DLD1 (cell line): ENCODE measurements around the gene TPH2.

Experiments used
- in situ Hi-C: cut with HindIII; loops from 2 replicates; pipeline ENCODE4 v1.10.0; 2017; ENCODE audit warnings: low sequenced_read_pairs

TPH2 gene

DNA sequence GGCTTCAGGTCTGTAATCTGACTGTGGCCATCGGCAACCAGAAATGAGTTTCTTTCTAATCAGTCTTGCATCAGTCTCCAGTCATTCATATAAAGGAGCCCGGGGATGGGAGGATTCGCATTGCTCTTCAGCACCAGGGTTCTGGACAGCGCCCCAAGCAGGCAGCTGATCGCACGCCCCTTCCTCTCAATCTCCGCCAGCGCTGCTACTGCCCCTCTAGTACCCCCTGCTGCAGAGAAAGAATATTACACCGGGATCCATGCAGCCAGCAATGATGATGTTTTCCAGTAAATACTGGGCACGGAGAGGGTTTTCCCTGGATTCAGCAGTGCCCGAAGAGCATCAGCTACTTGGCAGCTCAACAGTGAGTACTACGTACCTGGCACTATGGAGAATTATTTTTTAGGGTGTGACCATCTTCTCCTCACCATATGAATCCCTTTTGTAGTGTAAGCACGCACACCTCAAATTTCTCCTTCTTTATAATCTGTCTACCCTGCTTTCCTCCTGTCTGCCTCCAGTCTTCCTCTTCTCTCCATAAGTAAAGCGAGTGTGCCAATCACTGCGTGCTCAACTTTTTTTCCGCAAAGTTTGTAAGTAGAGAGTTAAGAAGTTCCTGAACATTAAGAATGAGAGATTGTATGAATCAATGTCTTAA is at the start of gene TPH2:
TSS of gene TPH2 (plus strand) at position 118 of the 658 bp plus-strand sequence. CDS start at position 260, 142 bp downstream.
- in situ Hi-C loops: no loop called here

GRCh38 chr12:71890475-71890874 is 48.2 kb upstream of the TPH2 start:
- in situ Hi-C loops: no loop called here

DNA sequence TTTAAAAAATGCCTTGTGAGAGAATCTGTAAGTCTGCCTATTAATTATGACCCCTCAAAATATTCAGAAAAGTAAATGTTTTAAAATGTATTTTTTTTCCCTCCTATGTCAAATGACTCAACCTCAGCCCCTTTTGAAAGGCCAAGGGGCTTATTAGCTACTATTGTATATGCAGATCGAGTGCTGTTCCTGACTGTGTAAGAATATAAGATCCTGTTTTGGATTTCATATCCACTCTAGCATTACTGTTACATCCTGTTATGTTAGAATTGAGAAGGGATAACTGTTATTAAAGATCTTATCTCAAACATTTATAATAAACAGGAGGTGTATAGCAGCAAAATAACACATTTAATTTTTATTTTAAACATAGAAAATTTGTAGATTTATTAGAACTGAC is 46.6 kb upstream of the TPH2 start:
- in situ Hi-C loops: no loop called here

DNA sequence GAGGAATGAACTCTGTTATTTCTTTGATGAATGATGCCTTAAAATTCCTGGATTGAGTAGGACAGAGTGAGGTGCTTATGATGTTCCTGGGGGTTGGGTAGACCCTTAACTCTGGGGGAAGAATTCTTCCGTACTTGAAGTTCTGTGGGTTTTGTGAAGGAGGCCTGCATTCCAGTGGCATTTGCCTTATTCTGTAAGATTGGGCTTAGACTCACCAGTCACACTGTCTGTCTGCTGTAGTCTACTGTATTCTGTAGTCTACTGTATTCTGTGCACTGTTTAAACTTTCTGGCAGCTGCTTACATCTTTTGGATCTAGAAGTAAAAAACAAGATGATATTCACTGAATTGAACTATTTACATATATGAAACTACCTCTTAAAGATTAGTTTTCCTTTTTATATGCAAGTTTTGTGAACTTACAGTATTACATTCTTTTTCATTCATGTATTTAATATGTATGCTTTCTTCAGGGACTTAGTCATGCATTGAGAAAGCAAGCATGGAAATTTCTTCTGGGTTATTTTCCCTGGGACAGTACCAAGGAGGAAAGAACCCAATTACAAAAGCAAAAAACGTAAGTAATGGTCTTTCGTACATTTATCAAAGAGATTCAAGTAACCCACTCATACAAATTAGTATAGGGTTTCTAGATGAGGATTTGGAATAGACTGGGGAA is 42.3 kb upstream of the TPH2 start:
- in situ Hi-C loops: no loop called here

- in situ Hi-C loops: no loop called here
Observed at GRCh38 chr12:71900091-71900490, 38.6 kb upstream of the TPH2 start.

DNA sequence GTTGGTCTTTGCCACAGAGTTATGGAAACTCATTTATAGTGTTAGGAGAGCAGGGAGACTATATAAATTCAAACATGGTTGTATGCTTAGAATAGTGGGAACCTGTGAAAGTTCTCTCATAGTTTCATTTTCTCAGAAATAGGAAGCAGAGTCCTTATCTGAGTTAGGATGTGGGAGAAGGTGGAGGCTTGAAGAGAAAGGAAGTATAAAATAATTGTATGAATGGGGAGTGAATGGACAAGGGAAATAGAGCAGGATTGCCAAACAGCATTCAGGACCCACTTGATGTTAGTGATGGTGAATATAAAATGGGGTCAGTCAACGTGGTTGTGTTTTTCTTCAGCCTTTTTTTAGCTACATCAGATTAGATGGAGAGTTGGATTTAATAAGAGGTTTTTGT is 34.0 kb upstream of the TPH2 start:
- in situ Hi-C loops: no loop called here

DNA sequence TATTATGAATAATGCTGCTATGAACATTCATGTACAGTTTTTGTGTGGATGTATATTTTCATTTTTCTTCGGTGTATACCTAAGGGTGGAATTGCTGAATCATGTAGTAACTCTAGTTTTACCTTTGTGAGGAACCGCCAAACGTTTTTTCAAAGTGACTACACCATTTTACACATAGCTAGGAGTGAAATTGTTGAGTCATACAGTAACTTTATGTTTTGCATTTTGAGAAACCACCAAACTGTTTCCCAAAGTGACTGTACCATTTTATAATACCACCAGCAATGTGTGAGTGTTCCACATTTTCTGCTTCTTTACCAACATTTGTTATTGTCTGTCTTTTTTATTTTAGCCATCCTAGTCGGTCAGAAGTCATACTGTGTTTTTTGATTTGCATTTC is 3.1 kb upstream of the TPH2 start:
- in situ Hi-C loops: no loop called here

DNA sequence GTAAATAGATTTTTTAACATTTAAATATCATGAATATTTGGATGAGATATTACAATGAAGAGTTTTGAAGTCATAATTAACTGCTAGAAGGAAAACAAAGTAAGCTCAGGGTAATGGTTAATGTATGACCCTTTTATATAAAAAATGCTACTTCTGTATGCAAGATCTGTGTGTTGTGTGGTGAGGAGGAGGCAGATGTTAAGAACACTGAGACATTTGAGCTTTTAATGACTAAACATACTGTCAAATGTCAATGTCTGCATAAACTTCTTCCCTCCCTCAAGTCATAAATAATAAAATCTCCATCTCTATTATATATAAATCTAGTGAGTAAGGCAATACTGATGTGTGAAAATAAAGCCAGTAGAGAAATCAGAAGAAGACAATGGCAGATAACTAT is 1.4 kb downstream of the TPH2 start:
- in situ Hi-C loops: loop anchor here (5.0 kb wide), 1 partner anchor 42 kb away; no protein-coding TSS in a partner anchor

DNA sequence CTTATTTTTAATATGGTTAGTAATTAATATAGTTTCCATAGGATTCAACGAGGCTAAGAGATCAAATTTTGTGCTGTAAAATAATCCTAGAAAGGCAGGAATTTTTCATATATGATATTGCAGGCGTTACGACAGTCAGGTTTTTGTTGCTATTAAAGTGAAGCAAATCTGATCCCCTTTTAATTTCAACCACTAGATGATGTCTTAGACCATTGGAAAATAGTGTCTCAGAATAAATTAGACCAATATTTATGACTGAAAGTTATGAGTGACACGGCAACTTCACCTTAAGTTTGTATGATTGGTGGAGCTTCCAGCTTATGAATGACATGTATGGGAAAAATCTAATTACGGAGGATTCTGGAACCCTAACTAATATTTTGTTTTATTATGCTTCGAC is 2.5 kb downstream of the TPH2 start:
- in situ Hi-C loops: loop anchor here (5.0 kb wide), 1 partner anchor 41 kb away; no protein-coding TSS in a partner anchor

DNA sequence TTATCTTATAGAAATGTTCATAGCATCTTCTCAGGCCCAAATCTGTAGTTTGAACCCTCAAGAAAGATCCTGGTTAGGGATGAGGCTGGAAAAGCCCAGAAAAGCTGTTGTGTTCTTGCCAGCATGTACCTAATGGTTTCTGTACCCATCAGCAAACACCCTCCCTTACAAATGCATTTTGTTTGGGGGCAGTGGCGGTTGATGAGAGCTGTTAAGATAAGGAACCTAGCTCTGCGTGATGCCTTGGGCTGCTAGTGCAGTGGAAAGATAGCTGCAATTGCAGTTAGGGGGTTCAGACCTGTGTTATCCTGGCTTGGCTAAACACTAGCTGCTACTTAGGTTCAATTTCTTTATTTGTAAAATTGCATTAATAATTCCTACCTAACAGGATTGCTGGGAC is 3.6 kb downstream of the TPH2 start:
- in situ Hi-C loops: loop anchor here (5.0 kb wide), 1 partner anchor 40 kb away; no protein-coding TSS in a partner anchor

GRCh38 chr12:71942703-71943102 is 4.1 kb downstream of the TPH2 start:
- in situ Hi-C loops: loop anchor here (5.0 kb wide), 1 partner anchor 40 kb away; no protein-coding TSS in a partner anchor

DNA sequence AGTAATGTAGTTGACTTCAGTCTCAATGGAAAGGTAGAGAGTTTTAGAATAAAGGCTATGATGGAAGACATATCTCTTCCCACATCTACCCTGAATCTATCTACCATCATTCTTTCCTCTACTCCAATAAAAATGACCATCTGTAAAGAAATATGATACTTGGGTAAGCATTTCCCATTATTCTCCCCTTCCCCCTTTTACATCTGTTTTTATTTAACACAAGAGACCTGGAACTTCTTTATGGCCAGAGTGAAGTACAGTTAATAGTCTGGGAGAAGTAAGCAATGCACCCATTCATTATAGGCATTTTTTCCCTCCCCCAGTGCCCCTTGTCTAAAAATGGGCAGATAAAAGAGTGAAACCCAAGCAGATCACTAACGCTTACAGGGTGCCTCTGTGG is 6.5 kb downstream of the TPH2 start:
- in situ Hi-C loops: no loop called here

- in situ Hi-C loops: no loop called here
Observed at GRCh38 chr12:71945883-71946282, 7.2 kb downstream of the TPH2 start.

DNA sequence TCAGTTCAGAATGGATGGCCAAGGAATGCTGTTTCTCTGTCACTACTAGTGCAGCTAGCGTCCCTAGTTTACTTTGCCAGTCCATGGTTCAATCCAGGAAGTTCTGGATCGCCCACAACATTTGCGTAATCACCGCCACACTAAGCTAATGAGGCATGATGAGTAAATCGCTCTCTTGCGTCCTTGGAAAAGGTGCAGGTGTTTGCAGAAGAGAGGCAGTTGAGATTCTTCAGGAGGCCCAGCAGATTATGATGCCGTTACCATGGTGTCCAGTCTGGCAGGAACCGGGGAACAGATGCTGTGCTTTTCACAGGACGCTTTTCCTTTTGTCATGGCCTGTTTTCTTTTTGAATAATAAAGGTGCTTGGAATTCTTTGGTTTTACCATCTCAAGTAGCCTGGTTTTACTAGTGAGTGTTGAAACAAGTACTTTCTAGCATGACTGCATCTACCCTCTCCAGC is 9.0 kb downstream of the TPH2 start:
- in situ Hi-C loops: no loop called here

DNA sequence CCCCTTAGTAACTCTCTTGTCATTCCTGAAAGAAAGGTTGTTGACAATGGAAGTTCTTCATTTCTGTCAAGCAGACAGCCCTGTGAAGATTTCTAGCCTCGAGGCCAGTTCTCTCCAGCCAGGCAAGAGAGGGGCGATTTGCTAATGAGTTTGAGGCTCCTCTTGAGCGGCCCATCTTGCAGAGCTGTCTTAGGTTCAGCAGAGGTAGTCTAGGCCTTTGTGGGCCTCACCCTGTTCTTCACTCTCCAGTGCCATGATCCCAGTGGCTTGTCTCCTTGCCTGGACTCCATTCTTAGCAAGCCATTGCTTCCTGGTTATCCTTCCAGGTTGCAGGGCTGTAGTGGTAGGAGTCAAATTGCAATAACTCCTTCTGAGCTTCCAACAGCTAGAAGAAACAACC is 9.7 kb downstream of the TPH2 start:
- in situ Hi-C loops: no loop called here

DNA sequence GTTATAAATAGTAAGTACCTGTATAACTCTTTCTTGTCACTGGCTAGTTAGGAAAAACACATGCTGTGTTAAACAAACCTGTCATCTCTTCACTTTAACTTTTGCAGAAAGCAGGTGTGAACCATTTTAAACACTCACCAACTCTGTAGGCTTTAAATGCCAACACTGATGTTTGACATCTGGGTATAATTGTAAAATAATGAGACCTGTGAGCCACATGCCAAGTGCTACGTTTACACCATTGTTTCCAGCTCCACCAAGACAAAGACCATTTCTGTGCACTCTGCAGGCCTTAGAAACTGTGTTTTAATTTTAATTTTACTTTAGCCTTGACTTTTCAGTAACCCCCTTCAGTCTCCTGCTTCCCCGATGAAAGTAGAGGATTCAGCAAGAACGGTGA is 11.0 kb downstream of the TPH2 start:
- in situ Hi-C loops: no loop called here

DNA sequence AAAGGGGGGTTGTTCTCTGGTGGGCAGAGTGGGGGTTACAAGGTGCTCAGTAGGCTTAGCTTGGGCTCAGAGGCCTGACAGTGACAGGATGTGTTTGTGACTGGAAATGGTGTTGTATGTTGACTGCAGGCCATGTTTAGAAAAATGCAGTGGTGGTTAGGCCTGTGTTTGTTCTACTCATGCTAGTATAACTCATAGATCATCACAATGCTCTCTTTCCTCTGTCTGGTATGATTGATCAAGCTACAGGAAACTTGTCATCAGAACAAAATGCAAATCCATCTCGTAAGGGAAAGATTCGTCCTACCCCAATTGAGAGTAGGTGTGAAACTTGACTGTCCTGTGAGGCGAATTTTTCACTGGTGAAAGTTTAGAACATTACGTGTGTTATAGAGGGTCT is 11.8 kb downstream of the TPH2 start:
- in situ Hi-C loops: no loop called here

DNA sequence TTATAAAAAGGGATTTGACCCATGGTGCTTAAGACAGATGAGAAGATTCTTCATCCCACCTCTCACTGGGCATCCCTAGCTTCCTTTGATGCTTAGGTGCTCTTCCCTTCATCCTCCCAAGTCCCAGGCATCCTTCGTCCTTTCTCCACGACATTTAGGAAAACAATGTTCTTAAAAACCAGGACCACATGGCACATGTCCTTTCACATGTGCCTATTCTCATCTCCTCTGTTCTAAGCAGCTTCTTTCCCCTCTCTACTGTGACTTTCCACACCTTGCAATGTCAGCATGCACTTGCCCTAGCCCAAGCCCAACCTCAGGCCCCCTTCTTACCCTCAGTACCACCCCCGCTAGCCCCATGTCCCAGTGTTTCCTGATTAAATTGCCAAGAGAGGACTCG is 12.2 kb downstream of the TPH2 start:
- in situ Hi-C loops: no loop called here

DNA sequence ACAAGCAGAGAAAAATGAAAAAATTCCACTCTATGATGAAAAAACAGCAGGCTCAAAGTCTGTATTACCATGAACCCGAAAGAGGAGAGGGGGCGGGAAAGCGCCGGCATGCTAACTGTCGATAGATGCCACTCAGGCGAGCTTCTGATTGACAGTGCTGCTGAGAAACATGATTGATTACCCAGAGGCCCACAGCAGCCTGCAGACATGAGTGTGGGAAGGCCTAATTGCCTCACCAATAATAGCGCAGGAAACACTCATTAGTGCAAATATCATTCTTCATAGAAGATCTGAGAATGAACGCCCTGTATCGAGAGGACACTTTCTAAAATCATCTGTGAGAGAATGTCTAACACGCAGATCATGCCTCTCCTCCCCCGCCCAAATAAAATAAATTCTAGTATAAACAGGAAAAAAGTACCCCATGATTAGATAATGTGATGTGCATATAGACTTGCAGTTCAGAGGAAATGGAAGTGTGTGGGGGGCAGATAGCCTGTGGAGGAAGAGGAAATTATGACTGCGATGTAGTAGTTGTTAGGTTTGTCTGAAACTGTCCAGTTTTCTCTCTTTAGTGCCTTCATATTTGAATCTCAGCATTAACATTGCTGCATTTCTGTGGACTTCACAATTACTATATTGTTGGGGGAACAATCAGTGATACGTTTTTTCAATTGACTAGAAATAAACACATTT is 15.6 kb downstream of the TPH2 start:
- in situ Hi-C loops: no loop called here

DNA sequence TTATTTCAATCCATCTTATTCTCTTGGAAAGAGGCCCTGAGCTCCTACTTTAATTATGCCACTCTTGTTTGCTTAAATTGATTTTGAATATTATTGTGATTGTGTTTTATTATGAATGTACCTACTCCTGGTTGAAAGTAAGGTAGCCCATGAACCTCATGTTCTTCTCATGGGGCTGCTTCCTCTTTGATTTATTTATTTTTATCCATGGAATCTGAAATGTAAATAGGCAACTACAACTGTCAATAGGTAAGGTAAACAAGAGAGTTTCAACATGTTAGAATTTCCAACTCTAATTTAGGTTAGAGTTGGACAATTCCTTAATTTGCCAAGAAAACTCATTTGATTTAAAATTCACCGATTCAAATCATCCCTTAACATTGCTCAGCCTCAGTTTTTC is 16.2 kb downstream of the TPH2 start:
- in situ Hi-C loops: no loop called here

GRCh38 chr12:71955970-71956369 is 17.3 kb downstream of the TPH2 start:
- in situ Hi-C loops: no loop called here

GRCh38 chr12:71958056-71958455 is 19.4 kb downstream of the TPH2 start:
- in situ Hi-C loops: no loop called here
